Large intestine (tissue), 3 donors: ENCODE measurements around the gene IFT43. TPM values are rescaled to one million over a fixed set of nuclear protein-coding genes. Genes with fewer than 3 reads are reported as not detected.
"Not testable (repeated sequence)": the region's sequence is repeated elsewhere in the genome, so short reads cannot be mapped to it uniquely, and the experiment has no call there.

Experiments
- DNase-seq, 2 donors: peaks; one replicate each; pipeline versions ENCODE4 v3.0.0 to v3.0.0-alpha.2; 2013
- H3K27ac ChIP-seq: one replicate; pipeline ENCODE4 v1.5.1; 2013; ENCODE audit warnings: low read length
- H3K27me3 ChIP-seq: 2 replicates; pipeline ENCODE4 v1.6.1; 2013; ENCODE audit warnings: low read length; ENCODE audit not compliant: control insufficient read depth, insufficient read depth
- H3K36me3 ChIP-seq: 2 replicates; pipeline ENCODE4 v1.6.1; 2013; ENCODE audit warnings: low read length; ENCODE audit not compliant: control insufficient read depth, insufficient read depth
- H3K4me1 ChIP-seq: one replicate; pipeline ENCODE4 v1.6.1; 2013; ENCODE audit warnings: low read length; ENCODE audit not compliant: control insufficient read depth, insufficient read depth
- H3K4me3 ChIP-seq: one replicate; pipeline ENCODE4 v1.5.1; 2013; ENCODE audit warnings: low read length
- H3K9me3 ChIP-seq: one replicate; pipeline ENCODE4 v1.6.1; 2013; ENCODE audit warnings: mild to moderate bottlenecking, low read depth, low read length, moderate library complexity; ENCODE audit not compliant: control insufficient read depth
- WGBS: methylation state at CpG from one replicate; pipeline ENCODE4 v1.1.5; 2013; ENCODE audit warnings: low lambda C conversion rate; ENCODE audit not compliant: insufficient coverage; 5-methylcytosine and 5-hydroxymethylcytosine counted together
- polyA plus RNA-seq: library from polyadenylated mRNA; unstranded; fragments of 120-200 nt; gene quantifications from one replicate; pipeline ENCODE4 v1.2.1, GENCODE V29; 2013

The IFT43 gene
- polyA plus RNA-seq, 1 donor = 44.8 TPM

GRCh38 chr14:76007852-76008251 lies 22.3 kb downstream of the IFT43 start:
- H3K27ac ChIP-seq = no peak overlapping the region
- H3K9me3 ChIP-seq = peaks cover 9% of the 10 kb centered on the region
- no peak overlapping the region for H3K4me3 ChIP-seq
- no peak for DNase-seq
- peaks cover 71% of the 10 kb centered on the region for H3K36me3 ChIP-seq
- no peaks in the 10 kb centered on the region for H3K4me1 ChIP-seq
- no peaks in the 10 kb centered on the region for H3K27me3 ChIP-seq
- no CpG with 5 or more reads among the region's 2 CpGs for WGBS

- H3K4me1 ChIP-seq, H3K4me3 ChIP-seq, H3K27ac ChIP-seq, H3K27me3 ChIP-seq, H3K9me3 ChIP-seq, DNase-seq: not testable (repeated sequence)
- WGBS = no CpG with 5 or more reads among the region's 3 CpGs
- peaks cover 78% of the 10 kb centered on the region for H3K36me3 ChIP-seq
Measured at GRCh38 chr14:76009627-76010026, 24.1 kb downstream of the IFT43 start.

- Histone ChIP-seq H3K36me3 (peaks cover 64% of the 10 kb centered on the region), H3K4me3 (no peak overlapping the region), H3K4me1 (no peaks in the 10 kb centered on the region), H3K9me3 (peaks cover under 1% of the 10 kb centered on the region), H3K27ac (no peak overlapping the region), H3K27me3 (no peaks in the 10 kb centered on the region)
- DNase-seq = no peak
Measured at GRCh38 chr14:76011930-76012329, 26.4 kb downstream of the IFT43 start.

- Histone ChIP-seq H3K4me3 (no peak overlapping the region), H3K36me3 (peaks cover 59% of the 10 kb centered on the region), H3K27me3 (no peaks in the 10 kb centered on the region), H3K9me3 (peaks cover 5% of the 10 kb centered on the region), H3K4me1 (no peaks in the 10 kb centered on the region), H3K27ac (no peak overlapping the region)
- peak; percentile 9 to 29 for DNase-seq
- whole genome bisulfite sequencing = 100% methylated on average over 1 of the region's 9 CpGs
Measured at GRCh38 chr14:76012354-76012753, 26.8 kb downstream of the IFT43 start.

DNA sequence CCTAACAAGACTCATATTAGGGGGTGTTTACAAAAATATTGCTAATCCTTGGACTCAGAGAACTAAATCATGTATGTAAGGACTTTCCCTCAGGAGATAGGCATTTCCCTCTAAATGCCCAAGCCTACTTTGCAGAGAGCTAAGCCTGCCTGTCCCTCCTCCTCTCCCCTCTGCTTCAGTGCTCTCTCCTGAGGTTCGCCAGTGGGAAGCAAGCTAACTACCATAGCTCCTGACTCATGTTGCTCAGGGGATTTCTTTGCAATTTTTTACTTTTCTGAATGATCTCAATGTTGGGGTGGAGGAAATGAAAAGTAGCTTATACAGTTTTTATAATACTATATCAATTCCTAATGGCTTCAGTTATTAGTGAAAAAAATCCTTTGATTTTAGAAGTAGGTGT lies 29.6 kb downstream of the IFT43 start:
- no peaks in the 10 kb centered on the region for H3K27me3 ChIP-seq
- H3K4me1 ChIP-seq = no peaks in the 10 kb centered on the region
- H3K9me3 ChIP-seq = peaks cover 15% of the 10 kb centered on the region
- H3K4me3 ChIP-seq = no peak overlapping the region
- peaks cover 38% of the 10 kb centered on the region for H3K36me3 ChIP-seq
- no peak for DNase-seq
- H3K27ac ChIP-seq = no peak overlapping the region
- WGBS = no CpG with 5 or more reads among the region's 1 CpG

DNA sequence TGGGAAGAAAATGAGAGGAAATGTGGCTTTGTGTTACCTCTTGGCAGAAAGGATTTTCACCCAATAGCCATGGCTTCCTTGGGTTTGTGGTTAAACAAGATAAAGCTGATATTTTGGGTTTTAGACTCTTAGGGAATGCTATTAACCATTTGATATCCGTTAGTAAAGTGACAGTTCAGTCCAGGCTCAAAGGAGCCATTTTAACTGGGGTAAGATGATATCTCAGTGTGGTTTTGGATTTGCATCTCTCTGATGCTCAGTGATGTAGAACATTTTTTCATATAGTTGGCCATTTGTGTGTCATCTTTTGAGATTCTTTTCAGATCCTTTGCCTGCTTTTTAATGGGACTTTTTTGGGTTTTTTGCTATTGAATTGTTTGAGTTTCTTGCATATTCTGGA lies 30.1 kb downstream of the IFT43 start:
- WGBS = no CpG with 5 or more reads among the region's 1 CpG
- DNase-seq = no peak
- no peaks in the 10 kb centered on the region for H3K27me3 ChIP-seq
- H3K4me3 ChIP-seq = no peak overlapping the region
- peaks cover 42% of the 10 kb centered on the region for H3K36me3 ChIP-seq
- no peak overlapping the region for H3K27ac ChIP-seq
- H3K4me1 ChIP-seq = no peaks in the 10 kb centered on the region
- peaks cover 19% of the 10 kb centered on the region for H3K9me3 ChIP-seq

DNA sequence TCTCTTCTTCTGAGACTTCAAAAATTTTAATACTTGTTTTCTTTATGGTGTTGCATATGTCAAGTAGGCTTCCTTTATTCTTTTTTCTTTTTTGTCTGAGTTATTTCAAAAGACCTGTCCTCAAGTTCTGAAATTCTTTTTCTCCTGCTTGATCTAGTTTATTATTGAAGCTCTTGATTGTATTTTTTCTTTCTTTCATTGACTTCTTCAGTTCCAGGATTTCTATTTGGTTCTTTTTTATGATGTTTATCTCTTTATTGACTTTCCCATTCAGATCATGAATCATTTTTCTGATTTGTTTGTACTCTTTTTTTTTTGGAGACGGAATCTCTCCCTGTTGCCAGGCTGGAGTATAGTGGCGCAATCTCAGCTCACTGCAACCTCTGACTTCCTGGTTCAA lies 34.1 kb downstream of the IFT43 start:
- Histone ChIP-seq H3K9me3 (peaks cover 22% of the 10 kb centered on the region), H3K27ac (no peak overlapping the region), H3K4me3 (no peak overlapping the region), H3K36me3 (peaks cover 28% of the 10 kb centered on the region), H3K4me1 (no peaks in the 10 kb centered on the region), H3K27me3 (no peaks in the 10 kb centered on the region)
- DNase-seq = no peak
- WGBS = no CpG with 5 or more reads among the region's 2 CpGs

DNA sequence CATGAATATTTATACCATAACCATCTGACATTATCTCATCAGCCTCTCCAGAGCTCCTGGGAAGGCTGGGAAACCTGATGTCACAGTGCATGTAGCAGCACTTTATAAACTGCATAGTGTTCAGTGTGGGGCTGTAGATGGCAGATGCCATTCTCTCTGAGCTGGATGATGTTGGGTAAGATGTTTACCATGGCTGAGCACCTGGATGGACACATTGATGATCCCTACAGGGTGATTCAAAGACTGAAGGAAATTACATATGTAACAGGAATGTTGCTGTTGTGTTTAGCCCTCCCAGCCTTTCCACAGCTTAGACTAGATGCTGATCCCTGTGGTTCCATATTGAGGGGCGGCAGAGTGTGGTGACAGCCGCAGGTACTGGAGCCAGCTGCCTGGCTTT lies 37.4 kb downstream of the IFT43 start:
- WGBS = no CpG with 5 or more reads among the region's 2 CpGs
- peaks cover 29% of the 10 kb centered on the region for H3K36me3 ChIP-seq
- peaks cover 17% of the 10 kb centered on the region for H3K9me3 ChIP-seq
- H3K4me3 ChIP-seq = no peak overlapping the region
- no peak for DNase-seq
- no peaks in the 10 kb centered on the region for H3K4me1 ChIP-seq
- no peaks in the 10 kb centered on the region for H3K27me3 ChIP-seq
- H3K27ac ChIP-seq = no peak overlapping the region

DNA sequence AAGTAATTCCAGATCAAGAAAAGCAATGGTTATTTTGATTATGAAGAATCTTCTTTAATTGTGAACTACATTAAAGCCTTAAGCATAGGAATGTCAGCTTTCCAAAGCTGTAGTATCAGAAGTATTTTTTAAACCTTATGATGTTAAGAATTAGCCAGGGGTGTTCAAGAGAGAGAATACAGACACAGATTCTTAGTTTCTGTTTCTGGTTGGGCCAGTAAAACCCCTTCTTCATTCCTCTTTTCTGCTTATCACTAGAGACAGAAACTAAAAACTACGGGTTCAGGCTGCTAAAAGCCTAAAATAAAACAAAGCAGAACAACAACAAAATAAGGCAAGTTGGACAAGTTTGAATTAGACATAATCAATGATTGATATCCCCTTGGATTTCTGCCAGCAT lies 38.2 kb downstream of the IFT43 start:
- no peaks in the 10 kb centered on the region for H3K27me3 ChIP-seq
- no peaks in the 10 kb centered on the region for H3K4me1 ChIP-seq
- H3K36me3 ChIP-seq = peaks cover 29% of the 10 kb centered on the region
- H3K27ac ChIP-seq = no peak overlapping the region
- no peak for DNase-seq
- no CpG with 5 or more reads among the region's 1 CpG for WGBS
- H3K9me3 ChIP-seq = peaks cover 17% of the 10 kb centered on the region
- H3K4me3 ChIP-seq = no peak overlapping the region

- H3K27me3 ChIP-seq = no peaks in the 10 kb centered on the region
- no peak overlapping the region for H3K27ac ChIP-seq
- H3K4me1 ChIP-seq = no peaks in the 10 kb centered on the region
- H3K9me3 ChIP-seq = peaks cover 16% of the 10 kb centered on the region
- peaks cover 29% of the 10 kb centered on the region for H3K36me3 ChIP-seq
- peak in 1 of 2 donors; percentile 37 for DNase-seq
- no peak overlapping the region for H3K4me3 ChIP-seq
- WGBS = no CpG with 5 or more reads among the region's 4 CpGs
Measured at GRCh38 chr14:76024211-76024907, 38.8 kb downstream of the IFT43 start.

GRCh38 chr14:76034566-76034965 lies 49.0 kb downstream of the IFT43 start:
- 100% methylated on average over 1 of the region's 3 CpGs for WGBS
- Histone ChIP-seq H3K4me1 (no peaks in the 10 kb centered on the region), H3K27ac (no peak overlapping the region), H3K9me3 (no peaks in the 10 kb centered on the region), H3K27me3 (no peaks in the 10 kb centered on the region), H3K36me3 (peaks cover 23% of the 10 kb centered on the region), H3K4me3 (no peak overlapping the region)
- no peak for DNase-seq
